ENCODE data around the gene NUP210L.

- TF ChIP-seq, protein P1, sequence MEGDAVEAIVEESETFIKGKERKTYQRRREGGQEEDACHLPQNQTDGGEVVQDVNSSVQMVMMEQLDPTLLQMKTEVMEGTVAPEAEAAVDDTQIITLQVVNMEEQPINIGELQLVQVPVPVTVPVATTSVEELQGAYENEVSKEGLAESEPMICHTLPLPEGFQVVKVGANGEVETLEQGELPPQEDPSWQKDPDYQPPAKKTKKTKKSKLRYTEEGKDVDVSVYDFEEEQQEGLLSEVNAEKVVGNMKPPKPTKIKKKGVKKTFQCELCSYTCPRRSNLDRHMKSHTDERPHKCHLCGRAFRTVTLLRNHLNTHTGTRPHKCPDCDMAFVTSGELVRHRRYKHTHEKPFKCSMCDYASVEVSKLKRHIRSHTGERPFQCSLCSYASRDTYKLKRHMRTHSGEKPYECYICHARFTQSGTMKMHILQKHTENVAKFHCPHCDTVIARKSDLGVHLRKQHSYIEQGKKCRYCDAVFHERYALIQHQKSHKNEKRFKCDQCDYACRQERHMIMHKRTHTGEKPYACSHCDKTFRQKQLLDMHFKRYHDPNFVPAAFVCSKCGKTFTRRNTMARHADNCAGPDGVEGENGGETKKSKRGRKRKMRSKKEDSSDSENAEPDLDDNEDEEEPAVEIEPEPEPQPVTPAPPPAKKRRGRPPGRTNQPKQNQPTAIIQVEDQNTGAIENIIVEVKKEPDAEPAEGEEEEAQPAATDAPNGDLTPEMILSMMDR (IDR thresholded peaks at IDR 0.05), result no peak
- TF ChIP-seq POLR2A (IDR thresholded peaks at IDR 0.05), result no peak
- TF ChIP-seq POLR2AphosphoS5 (IDR thresholded peaks at IDR 0.05), result no peak
These were observed 201.0 kb downstream of the NUP210L start for GRCh38 chr1:153953859-153954365.

Data from sigmoid colon (tissue), 4 donors.